Fibroblast of lung (primary cell): ENCODE measurements around the gene SAP30BP.

Source experiments
- EZH2 ChIP-seq: IDR thresholded peaks from 2 replicates; pipeline ENCODE4 v1.5.1; 2012; ENCODE audit warnings: low read length, control low read depth, mild to moderate bottlenecking; ENCODE audit errors: missing control alignments
- TF ChIP-seq, protein P1 (sequence below), 2 donors: IDR thresholded peaks in 1 of 2; conservative IDR thresholded peaks in 1 of 2; 1 replicate in 1 of 2; 2 replicates in 1 of 2; pipeline ENCODE4 v1.5.1; 2011 to 2012; ENCODE audit warnings: low read length in 2 of 2, control low read depth in 1 of 2, inconsistent platforms in 1 of 2, low read depth in 1 of 2, mild to moderate bottlenecking in 1 of 2

GRCh38 chr17:75632428-75632827 is 34.7 kb upstream of the SAP30BP start:
- TF ChIP-seq, protein P1, sequence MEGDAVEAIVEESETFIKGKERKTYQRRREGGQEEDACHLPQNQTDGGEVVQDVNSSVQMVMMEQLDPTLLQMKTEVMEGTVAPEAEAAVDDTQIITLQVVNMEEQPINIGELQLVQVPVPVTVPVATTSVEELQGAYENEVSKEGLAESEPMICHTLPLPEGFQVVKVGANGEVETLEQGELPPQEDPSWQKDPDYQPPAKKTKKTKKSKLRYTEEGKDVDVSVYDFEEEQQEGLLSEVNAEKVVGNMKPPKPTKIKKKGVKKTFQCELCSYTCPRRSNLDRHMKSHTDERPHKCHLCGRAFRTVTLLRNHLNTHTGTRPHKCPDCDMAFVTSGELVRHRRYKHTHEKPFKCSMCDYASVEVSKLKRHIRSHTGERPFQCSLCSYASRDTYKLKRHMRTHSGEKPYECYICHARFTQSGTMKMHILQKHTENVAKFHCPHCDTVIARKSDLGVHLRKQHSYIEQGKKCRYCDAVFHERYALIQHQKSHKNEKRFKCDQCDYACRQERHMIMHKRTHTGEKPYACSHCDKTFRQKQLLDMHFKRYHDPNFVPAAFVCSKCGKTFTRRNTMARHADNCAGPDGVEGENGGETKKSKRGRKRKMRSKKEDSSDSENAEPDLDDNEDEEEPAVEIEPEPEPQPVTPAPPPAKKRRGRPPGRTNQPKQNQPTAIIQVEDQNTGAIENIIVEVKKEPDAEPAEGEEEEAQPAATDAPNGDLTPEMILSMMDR (conservative IDR thresholded peaks at IDR 0.05 in 1 of 2, IDR thresholded peaks at IDR 0.05 in 1 of 2; ENCODE audit: low read depth in 1 of 2, low read length in 2 of 2) = no peak
- TF ChIP-seq EZH2 = no peak
